Kidney (tissue), 14 donors: ENCODE data around the gene SMG6. TPM values are rescaled to one million over a fixed set of nuclear protein-coding genes. Genes with fewer than 3 reads are reported as not detected.

Source experiments
- DNase-seq, 5 donors: peaks; one replicate each; pipeline ENCODE4 v3.0.0-alpha.2; 2013 to 2020
- FAIRE-seq: peaks from 2 replicates; lab custom pipeline; 2012; peaks lifted over from hg19 to GRCh38; lab: Jason Lieb, UNC
- H3K27ac ChIP-seq, 2 donors: one replicate each; pipeline ENCODE4 v1.7.0; 2013; ENCODE audit warnings: low read depth in 2 of 2, low read length in 2 of 2, inconsistent platforms in 1 of 2
- H3K27me3 ChIP-seq: one replicate; pipeline ENCODE4 v1.7.1; 2013; ENCODE audit warnings: low read length, inconsistent platforms; ENCODE audit not compliant: control insufficient read depth, insufficient read depth
- H3K36me3 ChIP-seq, 3 donors: one replicate each; pipeline versions ENCODE4 v1.7.0 to v1.7.1; 2013; ENCODE audit warnings: low read length in 3 of 3, control low read depth in 1 of 3, inconsistent platforms in 1 of 3; ENCODE audit not compliant: insufficient read depth in 3 of 3, control insufficient read depth in 2 of 3
- H3K4me1 ChIP-seq, 3 donors: one replicate each; pipeline versions ENCODE4 v1.7.0 to v1.7.1; 2013; ENCODE audit warnings: low read length in 3 of 3, inconsistent platforms in 1 of 3, low read depth in 1 of 3; ENCODE audit not compliant: control insufficient read depth in 2 of 3, insufficient read depth in 2 of 3
- H3K4me3 ChIP-seq, 3 donors: one replicate each; pipeline versions ENCODE4 v1.7.0 to v1.8.1; 2013; ENCODE audit warnings: low read length in 3 of 3, control low read depth in 1 of 3, inconsistent platforms in 1 of 3
- H3K9ac ChIP-seq, 3 donors: one replicate each; pipeline versions ENCODE4 v1.7.0 to v1.7.1; 2013; ENCODE audit warnings: low read length in 3 of 3, control low read depth in 1 of 3, inconsistent platforms in 1 of 3
- H3K9me3 ChIP-seq, 3 donors: one replicate each; pipeline versions ENCODE4 v1.7.0 to v1.7.1; 2013; ENCODE audit warnings: low read length in 3 of 3, control low read depth in 1 of 3, inconsistent platforms in 1 of 3; ENCODE audit not compliant: control insufficient read depth in 2 of 3, insufficient read depth in 1 of 3
- intact Hi-C: fragments of 100-400 bp; cut with DNase I; formaldehyde crosslinking; loops from one replicate; pipeline ENCODE4 v1.11.1; 2022
- polyA plus RNA-seq: library from polyadenylated mRNA; stranded (reverse); fragments of 350-450 nt; fragmentation: Illumina TruSeq; extraction: RNeasy Lipid Tissue Mini Kit (QIAGEN cat#74804); gene quantifications from one replicate; pipeline ENCODE4 v1.2.3, GENCODE V29; 2014; ENCODE audit warnings: low read depth, low replicate concordance; ENCODE audit not compliant: insufficient read depth
- total RNA-seq: library from RNA; stranded (reverse); fragmentation: NEBNext Ultra II Directional; extraction: Animal tissue kit (Norgen Biotek cat#: 25700); gene quantifications from one replicate; pipeline ENCODE4 v1.2.1, GENCODE V29; 2021
- TF ChIP-seq, protein P1 (sequence below): IDR thresholded peaks from 3 replicates; pipeline ENCODE4 v1.5.1; 2012; ENCODE audit warnings: mild to moderate bottlenecking, moderate library complexity, borderline replicate concordance; ENCODE audit not compliant: insufficient read depth; ENCODE audit errors: extremely low read depth
- donor health status: control.
- donor health status: control.
- donor health status: control.
- donor health status: control.
- donor health status: control.
- donor health status: DM: yes; HTN: yes; CAD: no.
- donor health status: Normal renal cell carcinoma (clear cell type).

Gene SMG6
- total and polyA plus RNA-seq, 2 donors from 2014 or later, result 20.6 to 37.3 TPM

DNA sequence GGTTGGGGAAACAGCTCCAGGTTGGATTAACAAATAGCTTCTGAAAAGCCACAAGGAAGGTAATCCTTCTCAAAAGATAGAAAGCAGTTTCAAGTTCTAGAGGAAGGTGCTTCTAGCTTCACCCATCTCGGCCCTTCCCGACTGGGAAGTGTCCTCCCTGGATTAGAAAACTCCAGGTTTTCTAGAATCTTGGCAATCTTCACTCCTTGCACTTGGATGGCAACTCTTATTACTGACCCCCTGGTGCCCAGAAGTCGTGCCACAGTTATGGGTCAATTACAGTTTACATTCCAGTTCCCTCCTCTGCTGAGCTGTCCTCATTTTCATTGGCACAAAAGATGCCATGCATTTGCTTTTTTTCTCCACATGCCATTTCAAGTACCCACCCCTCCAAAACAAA is 65.6 kb downstream of the SMG6 start:
- H3K27ac ChIP-seq, result peak overlapping the region; percentile 63 to 65
- H3K4me3 ChIP-seq, result no peak overlapping the region
- no peaks in the 10 kb centered on the region for H3K9me3 ChIP-seq
- DNase-seq (no peak), FAIRE-seq (no peak)
- H3K4me1 ChIP-seq, result peaks cover 0 to 10% (median 5%) of the 10 kb centered on the region in 3 donors
- H3K27me3 ChIP-seq, result no peaks in the 10 kb centered on the region
- TF ChIP-seq, protein P1, sequence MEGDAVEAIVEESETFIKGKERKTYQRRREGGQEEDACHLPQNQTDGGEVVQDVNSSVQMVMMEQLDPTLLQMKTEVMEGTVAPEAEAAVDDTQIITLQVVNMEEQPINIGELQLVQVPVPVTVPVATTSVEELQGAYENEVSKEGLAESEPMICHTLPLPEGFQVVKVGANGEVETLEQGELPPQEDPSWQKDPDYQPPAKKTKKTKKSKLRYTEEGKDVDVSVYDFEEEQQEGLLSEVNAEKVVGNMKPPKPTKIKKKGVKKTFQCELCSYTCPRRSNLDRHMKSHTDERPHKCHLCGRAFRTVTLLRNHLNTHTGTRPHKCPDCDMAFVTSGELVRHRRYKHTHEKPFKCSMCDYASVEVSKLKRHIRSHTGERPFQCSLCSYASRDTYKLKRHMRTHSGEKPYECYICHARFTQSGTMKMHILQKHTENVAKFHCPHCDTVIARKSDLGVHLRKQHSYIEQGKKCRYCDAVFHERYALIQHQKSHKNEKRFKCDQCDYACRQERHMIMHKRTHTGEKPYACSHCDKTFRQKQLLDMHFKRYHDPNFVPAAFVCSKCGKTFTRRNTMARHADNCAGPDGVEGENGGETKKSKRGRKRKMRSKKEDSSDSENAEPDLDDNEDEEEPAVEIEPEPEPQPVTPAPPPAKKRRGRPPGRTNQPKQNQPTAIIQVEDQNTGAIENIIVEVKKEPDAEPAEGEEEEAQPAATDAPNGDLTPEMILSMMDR, result no peak
- peak overlapping the region in 1 of 3 donors; percentile 23 for H3K9ac ChIP-seq
- peaks cover 0 to 17% (median 0%) of the 10 kb centered on the region in 3 donors for H3K36me3 ChIP-seq
- intact Hi-C loops, result no loop called here

DNA sequence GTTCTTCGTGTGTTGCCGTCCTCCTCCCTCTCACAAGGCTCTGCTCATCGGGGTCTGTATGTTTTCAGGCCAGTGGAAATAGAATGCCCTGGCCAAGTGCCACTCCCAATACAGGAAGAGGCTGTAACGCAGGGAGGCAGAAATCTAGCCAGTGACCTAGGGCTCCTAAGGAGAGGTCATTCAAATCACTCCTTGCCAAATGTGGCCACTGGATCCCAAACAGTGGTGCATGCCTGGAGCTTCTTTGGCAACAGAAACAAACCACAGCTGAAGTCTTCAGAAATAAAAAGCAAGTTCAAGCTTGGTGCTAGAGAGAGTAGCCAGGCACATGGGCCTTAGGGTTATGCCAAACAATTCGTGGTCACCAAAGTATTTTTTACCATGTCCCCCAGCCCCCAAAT is 66.1 kb downstream of the SMG6 start:
- FAIRE-seq, result no peak
- Histone ChIP-seq H3K27me3 (no peaks in the 10 kb centered on the region), H3K9me3 (no peaks in the 10 kb centered on the region), H3K36me3 (peaks cover 0 to 19% (median 0%) of the 10 kb centered on the region in 3 donors), H3K9ac (no peak overlapping the region), H3K27ac (peak overlapping the region; percentile 63 to 65), H3K4me1 (peaks cover 0 to 11% (median 5%) of the 10 kb centered on the region in 3 donors), H3K4me3 (no peak overlapping the region)
- intact Hi-C loops, result no loop called here
- DNase-seq, result peak in 1 of 5 donors; percentile 43
- TF ChIP-seq, protein P1, result no peak

DNA sequence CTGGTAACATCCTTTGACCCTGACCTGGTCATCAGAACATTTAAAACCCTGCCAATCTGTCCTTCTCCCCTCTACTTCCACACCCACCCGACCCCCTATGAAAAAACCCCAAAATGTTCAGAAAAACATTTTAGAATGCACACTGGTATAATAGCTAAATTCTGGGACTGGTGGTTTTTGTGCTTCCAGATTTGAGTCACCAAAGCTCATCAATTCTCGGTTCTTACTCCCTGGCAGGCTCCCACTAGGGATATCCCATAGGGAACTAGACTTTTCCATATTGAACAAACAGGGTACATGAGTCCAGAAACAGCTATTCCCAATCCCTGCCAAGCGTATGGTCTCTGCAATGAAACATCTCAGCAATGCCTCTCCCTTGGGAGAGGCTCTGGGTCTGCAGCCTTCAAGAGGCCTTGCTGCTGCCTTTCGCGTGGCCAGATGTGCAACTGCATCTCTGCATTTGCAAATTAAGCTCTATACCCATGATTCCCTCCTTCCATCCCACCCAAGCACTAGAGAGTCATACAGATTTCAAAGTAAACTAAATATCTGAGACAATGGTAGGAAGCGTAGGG is 67.7 kb downstream of the SMG6 start:
- peaks cover 0 to 13% (median 5%) of the 10 kb centered on the region in 3 donors for H3K4me1 ChIP-seq
- no peak overlapping the region for H3K9ac ChIP-seq
- no peak overlapping the region for H3K4me3 ChIP-seq
- TF ChIP-seq, protein P1, result no peak
- H3K27ac ChIP-seq, result peak overlapping the region; percentile 2 to 16
- DNase-seq (peak in 1 of 5 donors; percentile 62), FAIRE-seq (no peak)
- peaks cover 0 to 22% (median 0%) of the 10 kb centered on the region in 3 donors for H3K36me3 ChIP-seq
- H3K9me3 ChIP-seq, result no peaks in the 10 kb centered on the region
- intact Hi-C loops, result no loop called here
- no peaks in the 10 kb centered on the region for H3K27me3 ChIP-seq

DNA sequence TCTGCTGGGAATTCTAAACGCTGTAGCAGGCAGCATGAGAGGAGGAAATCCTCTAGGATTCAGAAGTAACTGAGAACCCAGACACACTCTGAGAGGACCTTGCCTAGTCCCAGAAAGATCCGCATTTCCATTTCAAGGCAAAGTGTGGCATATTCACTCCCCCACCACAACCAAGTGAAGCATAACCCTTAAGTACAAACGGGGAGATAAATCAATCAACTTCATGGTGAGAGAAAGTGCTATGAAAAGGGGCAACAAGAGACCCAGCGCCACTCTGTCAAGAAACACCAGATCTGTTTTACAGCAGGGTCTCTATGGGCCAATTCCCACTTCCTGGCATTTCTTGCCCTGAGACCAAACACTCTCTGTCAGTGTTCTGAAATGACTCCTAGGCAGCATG is 68.3 kb downstream of the SMG6 start:
- intact Hi-C loops, result no loop called here
- peaks cover 0 to 13% (median 5%) of the 10 kb centered on the region in 3 donors for H3K4me1 ChIP-seq

More for the DNA sequence above, 68.3 kb downstream of the SMG6 start:
- H3K27me3 ChIP-seq, result no peaks in the 10 kb centered on the region
- peak overlapping the region; percentile 2 to 16 for H3K27ac ChIP-seq
- H3K4me3 ChIP-seq, result no peak overlapping the region
- DNase-seq (peak in 3 of 5 donors; percentile 23 to 69 (median 65)), FAIRE-seq (no peak)
- TF ChIP-seq, protein P1, result no peak
- no peaks in the 10 kb centered on the region for H3K9me3 ChIP-seq
- H3K9ac ChIP-seq, result no peak overlapping the region
- H3K36me3 ChIP-seq, result peaks cover 0 to 22% (median 0%) of the 10 kb centered on the region in 3 donors
